Astrocyte of the spinal cord (primary cell): ENCODE measurements around the gene DBT.
A peak's percentile ranks its signal among the peaks of the same experiment; 100 is the strongest.

Experiments
- DNase-seq: peaks from one replicate; pipeline ENCODE4 v3.0.0; 2011; ENCODE audit warnings: low read depth, low spot score
- H3K4me3 ChIP-seq: 2 replicates; pipeline ENCODE4 v1.5.1; 2011; ENCODE audit warnings: low read depth, mild to moderate bottlenecking, low read length, moderate library complexity
- in situ Hi-C: cut with HindIII; loops from 2 replicates; pipeline ENCODE4 v1.10.0; 2017; ENCODE audit warnings: low sequenced_read_pairs
- TF ChIP-seq, protein P1 (sequence below): IDR thresholded peaks from 2 replicates; pipeline ENCODE4 v1.5.1; 2012; ENCODE audit warnings: low read depth, mild to moderate bottlenecking, low read length, inconsistent platforms

Gene DBT

DNA sequence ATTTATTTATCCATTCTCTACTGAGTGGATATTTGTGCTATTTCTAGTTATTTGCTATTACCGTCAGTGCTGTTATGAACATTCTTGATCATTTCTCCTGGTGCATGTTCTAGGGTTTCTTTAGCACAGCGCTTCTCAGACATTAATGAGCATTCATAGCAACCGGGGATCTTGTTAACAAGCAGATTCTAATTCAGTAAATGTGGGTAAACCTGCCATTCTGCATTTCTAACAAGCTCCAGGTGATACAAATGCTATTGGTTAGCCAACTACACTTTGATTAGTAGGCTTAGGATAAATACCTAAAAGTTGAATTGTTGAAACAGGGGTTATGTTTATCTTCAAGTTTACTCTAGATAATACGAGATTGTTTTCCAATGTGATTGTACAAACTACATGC is 3.3 kb upstream of the DBT start:
- TF ChIP-seq, protein P1, sequence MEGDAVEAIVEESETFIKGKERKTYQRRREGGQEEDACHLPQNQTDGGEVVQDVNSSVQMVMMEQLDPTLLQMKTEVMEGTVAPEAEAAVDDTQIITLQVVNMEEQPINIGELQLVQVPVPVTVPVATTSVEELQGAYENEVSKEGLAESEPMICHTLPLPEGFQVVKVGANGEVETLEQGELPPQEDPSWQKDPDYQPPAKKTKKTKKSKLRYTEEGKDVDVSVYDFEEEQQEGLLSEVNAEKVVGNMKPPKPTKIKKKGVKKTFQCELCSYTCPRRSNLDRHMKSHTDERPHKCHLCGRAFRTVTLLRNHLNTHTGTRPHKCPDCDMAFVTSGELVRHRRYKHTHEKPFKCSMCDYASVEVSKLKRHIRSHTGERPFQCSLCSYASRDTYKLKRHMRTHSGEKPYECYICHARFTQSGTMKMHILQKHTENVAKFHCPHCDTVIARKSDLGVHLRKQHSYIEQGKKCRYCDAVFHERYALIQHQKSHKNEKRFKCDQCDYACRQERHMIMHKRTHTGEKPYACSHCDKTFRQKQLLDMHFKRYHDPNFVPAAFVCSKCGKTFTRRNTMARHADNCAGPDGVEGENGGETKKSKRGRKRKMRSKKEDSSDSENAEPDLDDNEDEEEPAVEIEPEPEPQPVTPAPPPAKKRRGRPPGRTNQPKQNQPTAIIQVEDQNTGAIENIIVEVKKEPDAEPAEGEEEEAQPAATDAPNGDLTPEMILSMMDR: no peak
- in situ Hi-C loops: no loop called here
- H3K4me3 ChIP-seq: no peak overlapping the region
- no peak for DNase-seq

DNA sequence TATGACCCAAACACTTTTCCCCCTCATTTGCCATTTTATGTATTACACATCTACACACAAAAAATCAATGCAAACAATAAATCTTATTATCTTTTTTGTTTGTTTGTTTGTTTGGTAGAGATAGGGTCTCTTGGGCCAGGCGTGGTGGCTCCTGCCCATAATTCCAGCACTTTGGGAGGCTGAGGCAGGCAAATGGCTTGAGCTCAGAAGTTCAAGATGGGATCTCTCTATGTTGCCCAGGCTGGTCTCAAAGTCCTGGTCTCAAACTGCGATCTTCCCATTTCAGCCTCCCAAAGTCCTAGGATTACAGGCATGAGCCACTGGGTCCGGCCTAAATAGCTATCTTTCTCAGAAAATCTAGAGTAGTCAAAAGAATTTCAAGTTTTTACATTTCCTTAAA is 1.2 kb upstream of the DBT start:
- TF ChIP-seq, protein P1: no peak
- DNase-seq: no peak
- no peak overlapping the region for H3K4me3 ChIP-seq
- in situ Hi-C loops: no loop called here

DNA sequence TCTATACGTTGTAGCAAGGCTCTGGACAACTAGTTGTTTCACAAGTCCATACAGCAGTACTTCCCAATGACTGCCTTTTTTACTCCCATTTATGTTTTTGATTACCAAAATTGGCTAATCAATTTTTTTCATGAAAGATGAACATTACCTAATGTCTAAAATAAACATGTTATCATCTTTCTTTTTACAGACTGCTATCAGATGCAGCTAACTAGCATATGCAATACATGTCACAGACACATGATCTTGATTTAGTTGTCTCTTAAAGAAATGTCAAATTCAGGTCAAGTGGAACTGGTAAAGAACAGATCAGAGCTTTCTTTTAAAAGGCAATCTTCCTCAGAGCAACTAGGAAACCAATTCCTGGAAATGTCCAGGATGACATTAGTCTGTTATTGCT is 630 bp upstream of the DBT start:
- TF ChIP-seq, protein P1: no peak
- peak; percentile 6 for DNase-seq
- peak overlapping the region; percentile 81 for H3K4me3 ChIP-seq
- in situ Hi-C loops: no loop called here

DNA sequence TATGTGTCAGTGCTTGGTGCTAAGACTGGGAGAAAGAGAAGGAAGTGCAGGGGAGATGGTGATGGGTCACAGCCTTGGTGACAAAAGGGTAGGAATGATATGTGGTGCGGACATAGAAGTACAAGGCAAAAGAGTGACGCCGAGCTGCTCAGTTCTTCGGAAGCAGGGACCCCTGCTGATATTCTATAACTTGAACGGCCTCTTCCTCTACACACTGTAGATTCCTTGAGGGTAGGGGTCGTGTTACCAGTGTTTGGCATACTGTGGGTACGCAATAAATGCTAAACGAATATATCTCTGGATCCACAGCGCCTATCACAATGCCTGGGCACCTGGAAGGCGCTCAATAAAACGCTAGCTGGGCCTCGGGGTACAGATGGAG is 488 bp downstream of the DBT start:
- peak overlapping the region; percentile 81 for H3K4me3 ChIP-seq
- DNase-seq: no peak

DNA sequence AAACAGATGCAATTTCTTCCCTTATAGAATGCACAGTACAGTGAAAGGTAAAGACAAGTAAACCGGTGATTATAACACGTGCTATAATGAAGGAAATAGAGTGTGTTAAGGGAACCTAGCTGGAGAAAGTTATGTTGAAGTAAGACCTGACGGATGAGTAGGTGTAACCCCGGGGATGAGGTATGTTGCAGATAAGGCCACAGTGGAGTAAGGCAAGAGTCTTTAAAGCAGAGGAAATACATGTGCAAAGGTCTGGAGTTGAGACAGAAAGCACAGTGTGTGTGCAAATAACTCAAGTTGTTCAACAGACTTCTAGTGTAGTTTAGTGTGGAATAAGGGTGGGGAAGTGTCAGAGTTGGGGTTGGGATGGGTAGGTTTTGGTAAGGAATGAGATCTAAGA is 2.9 kb downstream of the DBT start:
- no peak for DNase-seq
- no peak overlapping the region for H3K4me3 ChIP-seq
- in situ Hi-C loops: no loop called here
- TF ChIP-seq, protein P1: no peak

More for the DNA sequence above, 488 bp downstream of the DBT start:
- in situ Hi-C loops: no loop called here
- TF ChIP-seq, protein P1: no peak

DNA sequence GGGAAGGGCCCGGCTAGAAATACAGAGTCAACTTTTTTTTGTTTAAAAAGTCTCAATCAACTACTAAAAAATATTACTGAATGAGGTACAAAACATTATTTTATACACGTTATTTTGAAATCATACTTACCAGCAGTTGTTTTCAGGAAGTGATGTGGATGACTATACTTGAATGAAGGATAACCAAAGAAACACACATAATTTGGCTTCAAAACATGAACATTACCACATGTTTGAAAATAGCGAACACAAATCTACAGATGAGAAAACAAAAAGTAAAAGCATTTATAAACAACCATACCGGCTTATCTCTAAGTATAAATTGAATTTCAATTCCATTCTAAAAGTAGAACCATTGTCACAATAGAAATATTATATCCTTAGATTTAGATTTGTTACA is 9.0 kb downstream of the DBT start:
- no peak overlapping the region for H3K4me3 ChIP-seq
- TF ChIP-seq, protein P1: no peak
- no peak for DNase-seq
- in situ Hi-C loops: no loop called here

DNA sequence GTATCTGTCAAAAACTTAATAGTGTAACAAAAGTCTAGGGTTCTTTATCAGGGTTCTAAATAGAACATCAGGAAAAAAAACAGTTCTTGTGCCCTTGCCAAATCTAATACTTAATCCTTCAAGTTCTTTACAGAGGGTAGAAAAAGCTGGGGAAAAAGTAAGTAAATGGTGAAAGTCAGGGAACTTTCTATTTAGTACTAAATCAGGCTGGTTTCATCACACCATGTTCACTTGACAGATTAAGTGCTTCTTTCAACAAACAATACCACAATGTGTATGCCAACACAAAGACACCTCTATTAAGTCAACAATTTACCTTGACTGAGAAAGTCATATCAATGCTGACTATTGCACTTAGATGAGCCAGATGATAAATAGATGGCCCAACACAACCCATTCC is 9.7 kb downstream of the DBT start:
- in situ Hi-C loops: no loop called here
- TF ChIP-seq, protein P1: no peak
- no peak for DNase-seq
- no peak overlapping the region for H3K4me3 ChIP-seq
